ENCODE data around the gene DPEP3.

The DPEP3 gene

GRCh38 chr16:67930678-67931211 lies 49.6 kb downstream of the DPEP3 start:
- no peaks in the 10 kb centered on the region for H3K9me3 ChIP-seq (ENCODE audit: low read length)
- H3K4me3 ChIP-seq (ENCODE audit: low read depth in 1 of 2, low read length in 2 of 2): no peak overlapping the region
- H3K27ac ChIP-seq (ENCODE audit: low read depth, low read length): no peak overlapping the region
- H3K36me3 ChIP-seq (ENCODE audit: insufficient read depth, low read length): peaks cover 27% of the 10 kb centered on the region
- H3K4me1 ChIP-seq (ENCODE audit: insufficient read depth, low read length): peaks cover 13% of the 10 kb centered on the region
- H3K27me3 ChIP-seq (ENCODE audit: control insufficient read depth in 1 of 2, insufficient read depth in 2 of 2, low read length in 2 of 2): no peaks in the 10 kb centered on the region
- H3K9ac ChIP-seq (ENCODE audit: low read length): no peak overlapping the region

DNA sequence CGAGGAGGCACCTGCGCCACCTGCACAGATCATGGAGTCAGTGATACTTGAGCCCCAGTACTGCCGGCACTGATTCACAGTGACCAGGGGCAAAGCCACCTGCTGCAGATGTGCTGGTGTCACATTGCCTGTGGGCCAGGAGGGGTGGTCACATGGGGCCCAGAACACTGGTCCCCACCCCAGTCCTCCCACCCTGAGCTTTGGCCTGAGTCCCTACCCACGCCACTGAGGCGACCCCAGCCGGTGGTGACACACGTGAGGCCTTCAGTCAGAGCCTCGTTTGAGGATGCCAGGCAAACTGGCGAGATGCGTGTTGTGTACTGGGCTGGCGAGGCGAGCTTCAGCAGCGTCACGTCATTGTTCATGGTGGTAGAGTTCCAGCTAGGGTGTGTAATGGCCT lies 50.1 kb downstream of the DPEP3 start:
- Histone ChIP-seq H3K27ac (ENCODE audit: low read depth, low read length) (no peak overlapping the region), H3K4me1 (ENCODE audit: insufficient read depth, low read length) (peaks cover 10% of the 10 kb centered on the region), H3K36me3 (ENCODE audit: insufficient read depth, low read length) (peaks cover 27% of the 10 kb centered on the region)

DNA sequence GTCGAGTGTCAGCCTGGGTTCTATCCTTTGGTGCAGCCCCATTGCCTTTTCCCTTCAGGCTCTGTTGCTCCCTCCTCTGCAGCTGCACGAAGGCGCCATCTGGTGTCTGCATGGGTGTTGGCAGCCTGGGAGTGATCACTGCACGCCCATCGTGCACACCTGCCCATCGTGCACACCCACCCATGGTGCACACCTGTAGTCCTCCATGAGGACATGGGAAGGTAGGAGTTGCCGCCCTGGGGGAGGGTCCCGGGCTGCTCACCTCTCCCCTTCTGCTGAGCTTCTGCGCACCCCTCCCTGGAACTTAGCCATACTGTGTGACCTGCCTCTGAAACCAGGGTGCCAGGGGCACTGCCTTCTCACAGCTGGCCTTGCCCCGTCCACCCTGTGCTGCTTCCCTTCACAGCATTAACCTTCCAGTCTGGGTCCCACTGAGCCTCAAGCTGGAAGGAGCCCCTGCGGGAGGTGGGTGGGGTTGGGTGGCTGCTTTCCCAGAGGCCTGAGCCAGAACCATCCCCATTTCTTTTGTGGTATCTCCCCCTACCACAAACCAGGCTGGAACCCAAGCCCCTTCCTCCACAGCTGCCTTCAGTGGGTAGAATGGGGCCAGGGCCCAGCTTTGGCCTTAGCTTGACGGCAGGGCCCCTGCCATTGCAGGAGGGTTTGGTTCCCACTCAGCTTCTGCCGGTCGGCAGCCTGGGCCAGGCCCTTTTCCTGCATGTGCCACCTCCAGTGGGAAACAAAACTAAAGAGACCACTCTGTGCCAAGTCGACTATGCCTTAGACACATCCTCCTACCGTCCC lies 51.5 kb downstream of the DPEP3 start:
- H3K36me3 ChIP-seq (ENCODE audit: insufficient read depth, low read length): peaks cover 27% of the 10 kb centered on the region
- no peak overlapping the region for H3K27ac ChIP-seq (ENCODE audit: low read depth, low read length)

More for the DNA sequence above, 50.1 kb downstream of the DPEP3 start:
- no peaks in the 10 kb centered on the region for H3K9me3 ChIP-seq (ENCODE audit: low read length)
- H3K9ac ChIP-seq (ENCODE audit: low read length): no peak overlapping the region
- no peak overlapping the region for H3K4me3 ChIP-seq (ENCODE audit: low read depth in 1 of 2, low read length in 2 of 2)
- no peaks in the 10 kb centered on the region for H3K27me3 ChIP-seq (ENCODE audit: control insufficient read depth in 1 of 2, insufficient read depth in 2 of 2, low read length in 2 of 2)

GRCh38 chr16:67928147-67928546 lies 52.2 kb downstream of the DPEP3 start:
- Histone ChIP-seq H3K27ac (ENCODE audit: low read depth, low read length) (no peak overlapping the region), H3K9ac (ENCODE audit: low read length) (no peak overlapping the region), H3K4me1 (ENCODE audit: insufficient read depth, low read length) (no peaks in the 10 kb centered on the region), H3K27me3 (ENCODE audit: control insufficient read depth in 1 of 2, insufficient read depth in 2 of 2, low read length in 2 of 2) (no peaks in the 10 kb centered on the region), H3K4me3 (ENCODE audit: low read depth in 1 of 2, low read length in 2 of 2) (no peak overlapping the region), H3K9me3 (ENCODE audit: low read length) (no peaks in the 10 kb centered on the region), H3K36me3 (ENCODE audit: insufficient read depth, low read length) (peaks cover 30% of the 10 kb centered on the region)

More for the DNA sequence above, 51.5 kb downstream of the DPEP3 start:
- H3K4me1 ChIP-seq (ENCODE audit: insufficient read depth, low read length): no peaks in the 10 kb centered on the region
- H3K27me3 ChIP-seq (ENCODE audit: control insufficient read depth in 1 of 2, insufficient read depth in 2 of 2, low read length in 2 of 2): no peaks in the 10 kb centered on the region
- no peak overlapping the region for H3K9ac ChIP-seq (ENCODE audit: low read length)
- H3K4me3 ChIP-seq (ENCODE audit: low read depth in 1 of 2, low read length in 2 of 2): no peak overlapping the region
- H3K9me3 ChIP-seq (ENCODE audit: low read length): no peaks in the 10 kb centered on the region

DNA sequence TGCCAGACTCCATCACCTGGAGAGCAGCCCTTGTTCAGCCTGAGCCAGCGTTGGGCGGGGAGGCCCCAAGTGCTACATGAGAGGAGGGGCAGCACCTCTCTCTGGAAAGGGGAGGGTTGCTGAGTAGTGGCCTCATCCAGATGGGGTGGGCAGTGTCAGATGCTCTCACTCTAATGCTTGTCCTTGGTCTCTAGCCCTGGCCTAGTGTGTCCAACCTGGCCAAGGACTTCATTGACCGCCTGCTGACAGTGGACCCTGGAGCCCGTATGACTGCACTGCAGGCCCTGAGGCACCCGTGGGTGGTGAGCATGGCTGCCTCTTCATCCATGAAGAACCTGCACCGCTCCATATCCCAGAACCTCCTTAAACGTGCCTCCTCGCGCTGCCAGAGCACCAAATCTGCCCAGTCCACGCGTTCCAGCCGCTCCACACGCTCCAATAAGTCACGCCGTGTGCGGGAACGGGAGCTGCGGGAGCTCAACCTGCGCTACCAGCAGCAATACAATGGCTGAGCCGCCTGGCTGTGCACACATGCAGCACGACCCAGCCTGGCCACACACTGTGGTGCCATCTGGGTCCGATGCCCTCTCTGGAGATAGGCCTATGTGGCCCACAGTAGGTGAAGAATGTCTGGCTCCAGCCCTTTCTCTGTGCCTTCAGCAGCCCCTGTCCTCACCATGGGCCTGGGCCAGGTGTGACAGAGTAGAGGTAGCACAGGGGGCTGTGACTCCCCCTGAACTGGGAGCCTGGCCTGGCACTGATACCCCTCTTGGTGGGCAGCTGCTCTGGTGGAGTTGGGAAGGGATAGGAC lies 53.0 kb downstream of the DPEP3 start:
- no peaks in the 10 kb centered on the region for H3K4me1 ChIP-seq (ENCODE audit: insufficient read depth, low read length)
- no peaks in the 10 kb centered on the region for H3K27me3 ChIP-seq (ENCODE audit: control insufficient read depth in 1 of 2, insufficient read depth in 2 of 2, low read length in 2 of 2)
- no peaks in the 10 kb centered on the region for H3K9me3 ChIP-seq (ENCODE audit: low read length)
- H3K9ac ChIP-seq (ENCODE audit: low read length): no peak overlapping the region
- H3K36me3 ChIP-seq (ENCODE audit: insufficient read depth, low read length): peaks cover 30% of the 10 kb centered on the region
- H3K4me3 ChIP-seq (ENCODE audit: low read depth in 1 of 2, low read length in 2 of 2): no peak overlapping the region
- no peak overlapping the region for H3K27ac ChIP-seq (ENCODE audit: low read depth, low read length)

DNA sequence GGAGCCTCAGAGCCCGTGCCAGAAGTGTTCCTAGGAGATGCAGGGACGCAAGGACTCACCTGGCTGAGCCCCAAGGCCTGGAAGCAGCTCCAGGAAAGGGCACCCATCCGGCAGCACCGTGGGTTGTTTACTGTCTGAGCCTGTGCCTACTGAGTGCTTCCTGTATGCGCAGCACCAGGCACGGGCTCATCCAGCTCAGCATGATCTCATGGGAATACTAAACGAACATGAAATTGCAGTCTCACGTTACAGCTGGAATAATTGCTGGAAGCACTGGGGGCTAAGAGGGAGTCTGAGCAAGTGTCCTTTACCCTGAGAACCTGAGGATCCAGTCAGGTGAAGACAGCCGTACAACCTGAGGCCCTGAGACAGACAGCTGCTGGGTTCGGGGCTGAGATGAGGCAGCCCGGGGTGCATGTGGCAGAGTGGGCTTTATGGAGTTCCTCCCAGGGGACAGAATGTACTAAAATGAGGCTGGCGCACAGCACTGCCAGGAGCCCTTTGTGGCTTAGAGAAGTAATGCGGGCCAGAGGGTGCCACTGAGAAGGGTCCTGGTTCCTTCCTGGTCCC lies 54.0 kb downstream of the DPEP3 start:
- H3K9ac ChIP-seq (ENCODE audit: low read length): no peak overlapping the region

More for the DNA sequence above, 54.0 kb downstream of the DPEP3 start:
- Histone ChIP-seq H3K27me3 (ENCODE audit: control insufficient read depth in 1 of 2, insufficient read depth in 2 of 2, low read length in 2 of 2) (no peaks in the 10 kb centered on the region), H3K4me1 (ENCODE audit: insufficient read depth, low read length) (no peaks in the 10 kb centered on the region), H3K9me3 (ENCODE audit: low read length) (no peaks in the 10 kb centered on the region), H3K27ac (ENCODE audit: low read depth, low read length) (no peak overlapping the region), H3K36me3 (ENCODE audit: insufficient read depth, low read length) (peaks cover 30% of the 10 kb centered on the region), H3K4me3 (ENCODE audit: low read depth in 1 of 2, low read length in 2 of 2) (no peak overlapping the region)
